Esophagus squamous epithelium (tissue), 5 donors: ENCODE measurements around the gene MPDU1. TPM values are rescaled to one million over a fixed set of nuclear protein-coding genes. Genes with fewer than 3 reads are reported as not detected.

Experiments used
- DNase-seq: peaks from one replicate; lab custom pipeline; 2025; lab: John Stamatoyannopoulos, UW
- H3K27ac ChIP-seq, 4 donors: fragments of 200-600 bp; sonication (generic); one replicate each; pipeline ENCODE4 v1.5.1; 2016 to 2019; ENCODE audit warnings: mild to moderate bottlenecking in 1 of 4
- H3K27me3 ChIP-seq, 4 donors: fragments of 200-600 bp; sonication (generic); 1 replicate in 3 of 4; 2 replicates in 1 of 4; pipeline versions ENCODE4 v1.5.1 to v1.6.0; 2017 to 2021; ENCODE audit warnings: antibody characterized with exemption in 1 of 4
- H3K36me3 ChIP-seq, 3 donors: fragments of 200-600 bp; sonication (generic); one replicate each; pipeline ENCODE4 v1.5.1; 2016 to 2019
- H3K4me1 ChIP-seq, 3 donors: fragments of 200-600 bp; sonication (generic); one replicate each; pipeline ENCODE4 v1.5.1; 2017 to 2019
- H3K4me3 ChIP-seq, 4 donors: fragments of 200-600 bp; sonication (generic); 1 replicate in 3 of 4; 2 replicates in 1 of 4; pipeline ENCODE4 v1.5.1; 2016 to 2019; ENCODE audit warnings: mild to moderate bottlenecking in 2 of 4, moderate library complexity in 1 of 4
- H3K9me3 ChIP-seq, 3 donors: fragments of 200-600 bp; sonication (generic); one replicate each; pipeline ENCODE4 v1.5.1; 2016 to 2019
- CTCF ChIP-seq, 6 experiments: fragments of 450-650 bp in 4 of 6; fragments of 200-600 bp in 2 of 6; sonication (generic) in 2 of 6; IDR thresholded peaks; one replicate each; pipeline ENCODE4 v1.5.1; 2016 to 2019; ENCODE audit warnings: antibody characterized with exemption in 6 of 6, mild to moderate bottlenecking in 4 of 6, moderate library complexity in 4 of 6
- POLR2A ChIP-seq, 4 donors: fragments of 450-650 bp; IDR thresholded peaks; one replicate each; pipeline ENCODE4 v1.6.1; 2017; ENCODE audit warnings: antibody characterized with exemption in 4 of 4, mild to moderate bottlenecking in 4 of 4, moderate library complexity in 3 of 4
- WGBS, 2 donors: methylation state at CpG; one replicate each; pipeline ENCODE4 v1.1.5; 2018; 5-methylcytosine and 5-hydroxymethylcytosine counted together
- intact Hi-C: fragments of 100-400 bp; cut with DNase I; formaldehyde crosslinking; loops from one replicate; pipeline ENCODE4 v1.15.0; 2022
- total RNA-seq, 4 donors: library from RNA; depleted of rRNA; stranded (reverse); fragments of >200 nt; gene quantifications; one replicate each; pipeline ENCODE4 v1.1.0, GENCODE V29; 2016
- donor health status: DM: yes; HTN: yes; CAD: no.

The MPDU1 gene
- total RNA-seq, 4 donors from 2014 or later, result 69.3 to 123 (median 100) TPM

DNA sequence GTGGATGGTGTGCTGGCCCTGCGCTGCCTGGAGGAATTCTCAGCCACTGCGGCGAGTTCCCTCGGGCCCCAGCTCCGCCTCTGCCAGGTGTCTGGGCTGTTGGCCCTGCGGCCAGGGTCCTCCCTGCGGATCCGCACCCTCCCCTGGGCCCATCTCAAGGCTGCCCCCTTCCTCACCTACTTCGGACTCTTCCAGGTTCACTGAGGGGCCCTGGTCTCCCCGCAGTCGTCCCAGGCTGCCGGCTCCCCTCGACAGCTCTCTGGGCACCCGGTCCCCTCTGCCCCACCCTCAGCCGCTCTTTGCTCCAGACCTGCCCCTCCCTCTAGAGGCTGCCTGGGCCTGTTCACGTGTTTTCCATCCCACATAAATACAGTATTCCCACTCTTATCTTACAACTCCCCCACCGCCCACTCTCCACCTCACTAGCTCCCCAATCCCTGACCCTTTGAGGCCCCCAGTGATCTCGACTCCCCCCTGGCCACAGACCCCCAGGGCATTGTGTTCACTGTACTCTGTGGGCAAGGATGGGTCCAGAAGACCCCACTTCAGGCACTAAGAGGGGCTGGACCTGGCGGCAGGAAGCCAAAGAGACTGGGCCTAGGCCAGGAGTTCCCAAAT lies 26.4 kb upstream of the MPDU1 start:
- DNase-seq, result no peak
- WGBS, 2 donors, result 62 to 66% methylated on average over 15 to 19 of the region's 19 CpGs
- Histone ChIP-seq H3K9me3 (no peaks in the 10 kb centered on the region), H3K4me1 (peaks cover 30 to 58% (median 39%) of the 10 kb centered on the region in 3 donors), H3K27me3 (no peaks in the 10 kb centered on the region), H3K4me3 (no peak overlapping the region), H3K36me3 (no peaks in the 10 kb centered on the region), H3K27ac (peak overlapping the region; percentile 82 to 98 (median 96))
- TF ChIP-seq POLR2A (IDR thresholded peaks at IDR 0.05) (no peak), CTCF (IDR thresholded peaks at IDR 0.05) (no peak)
- intact Hi-C loops, result no loop called here

GRCh38 chr17:7557775-7558543 lies 25.7 kb upstream of the MPDU1 start:
- Histone ChIP-seq H3K27me3 (no peaks in the 10 kb centered on the region), H3K9me3 (no peaks in the 10 kb centered on the region), H3K4me1 (peaks cover 37 to 65% (median 46%) of the 10 kb centered on the region in 3 donors), H3K4me3 (peak overlapping the region; percentile 7 to 98 (median 70)), H3K36me3 (no peaks in the 10 kb centered on the region), H3K27ac (peak overlapping the region; percentile 82 to 98 (median 96))
- intact Hi-C loops, result loop anchor here (2.0 kb wide), 1 partner anchor 41 kb away; no protein-coding TSS in a partner anchor
- 7 to 14% methylated on average over 7 to 13 of the region's 21 CpGs for WGBS, 2 donors
- DNase-seq, result no peak
- TF ChIP-seq CTCF (IDR thresholded peaks at IDR 0.05) (peak in 1 of 6 experiments; percentile 4), POLR2A (IDR thresholded peaks at IDR 0.05) (peak in 2 of 4 donors; percentile 36 to 61)

GRCh38 chr17:7558544-7559319 lies 24.9 kb upstream of the MPDU1 start, which contains the start of gene TNFSF13:
Gene TNFSF13 (plus strand): TSS chr17:7558750. CDS start chr17:7559040, 290 bp downstream.
- H3K27ac ChIP-seq, result peak within 1 kb of the TSS; percentile 82 to 98 (median 96)
- intact Hi-C loops, result loop anchor here (2.0 kb wide), 1 partner anchor 42 kb away; no protein-coding TSS in a partner anchor
- no peak for DNase-seq

More at GRCh38 chr17:7558544-7559319, 24.9 kb upstream of the MPDU1 start, which contains the start of gene TNFSF13:
- H3K4me3 ChIP-seq, result peak within 1 kb of the TSS; percentile 7 to 98 (median 70)
- H3K4me1 ChIP-seq, result peaks cover 44 to 70% (median 54%) of the 10 kb centered on the region in 3 donors
- no peaks in the 10 kb centered on the region for H3K27me3 ChIP-seq
- WGBS, 2 donors, result 13 to 24% methylated on average over 12 to 13 of the region's 16 CpGs
- H3K9me3 ChIP-seq, result no peaks in the 10 kb centered on the region
- peaks cover 0 to 6% (median 4%) of the 10 kb centered on the region in 3 donors for H3K36me3 ChIP-seq
- TF ChIP-seq POLR2A (IDR thresholded peaks at IDR 0.05) (no peak), CTCF (IDR thresholded peaks at IDR 0.05) (no peak)
